Ecto neural progenitor cell (in vitro differentiated cells): ENCODE results near the gene LYG1.
A peak's percentile ranks its signal among the peaks of the same experiment; 100 is the strongest.
"Not testable (repeated sequence)": the region's sequence is repeated elsewhere in the genome, so short reads cannot be mapped to it uniquely, and the experiment has no call there.

Experiments used
- DNase-seq: peaks from one replicate; pipeline ENCODE4 v3.0.0-alpha.2; 2018; ENCODE audit warnings: low spot score

The LYG1 gene

DNA sequence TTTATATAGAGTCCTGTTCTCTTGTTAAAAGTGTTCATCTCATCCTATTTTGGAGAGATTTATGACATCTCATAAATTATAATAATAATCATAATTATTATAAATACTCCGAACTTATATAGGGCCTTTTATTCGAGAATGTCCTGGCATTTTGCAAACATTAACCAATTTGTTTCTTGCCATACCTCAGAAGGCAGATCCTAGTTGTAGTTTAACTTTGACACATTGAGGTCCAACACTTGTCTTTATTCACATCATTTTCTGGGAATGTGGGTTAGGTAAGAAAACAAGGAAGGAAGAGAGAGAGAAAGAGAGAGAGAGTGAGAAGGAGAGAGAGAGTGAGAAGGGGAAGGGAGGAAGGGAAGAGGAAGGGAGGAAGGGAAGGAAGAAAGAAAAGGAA, at the start of gene LYG1:
Gene LYG1, minus strand, starts transcription at position 101 of the 400 bp plus-strand sequence. CDS start 5,527 bp downstream, outside the sequence.
- not testable (repeated sequence) for DNase-seq

DNA sequence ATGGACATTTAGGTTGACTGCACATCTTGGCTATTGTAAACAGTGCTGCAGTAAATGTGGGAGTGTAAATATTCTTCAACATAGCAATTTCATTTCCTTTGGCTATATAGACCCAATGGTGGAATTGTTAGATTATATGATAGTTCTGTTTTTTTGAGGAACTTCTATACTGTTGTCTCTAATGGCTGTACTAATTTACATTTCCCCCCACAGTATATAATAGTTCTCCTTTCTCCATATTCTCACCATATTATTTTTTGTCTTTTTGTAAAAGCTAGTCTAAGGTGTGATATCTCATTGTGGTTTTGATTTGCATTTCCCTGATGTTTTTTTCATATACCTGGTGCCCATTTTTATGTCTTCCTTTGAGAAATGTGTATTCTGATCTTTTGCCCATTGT, 49.2 kb upstream of the LYG1 start:
- DNase-seq: no peak

DNA sequence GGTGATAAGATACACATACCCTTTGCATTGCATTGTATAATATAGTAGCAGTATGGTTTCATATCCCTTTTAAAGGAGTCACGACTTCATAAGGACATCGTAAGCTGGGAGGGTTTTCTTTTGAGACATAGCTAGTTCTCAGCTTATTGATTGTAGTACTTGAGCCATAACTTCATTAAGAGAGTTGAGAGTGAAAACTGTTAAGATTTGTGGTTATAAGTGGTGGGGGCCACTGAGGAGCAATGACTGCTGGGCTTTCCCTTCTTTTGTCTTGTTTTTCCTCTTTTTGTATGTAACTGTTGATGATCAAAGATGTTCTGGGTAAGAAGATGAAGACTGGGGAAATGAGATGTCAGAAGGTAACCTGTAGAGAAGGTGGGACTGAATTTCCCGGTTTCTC, 47.2 kb upstream of the LYG1 start:
- no peak for DNase-seq

DNA sequence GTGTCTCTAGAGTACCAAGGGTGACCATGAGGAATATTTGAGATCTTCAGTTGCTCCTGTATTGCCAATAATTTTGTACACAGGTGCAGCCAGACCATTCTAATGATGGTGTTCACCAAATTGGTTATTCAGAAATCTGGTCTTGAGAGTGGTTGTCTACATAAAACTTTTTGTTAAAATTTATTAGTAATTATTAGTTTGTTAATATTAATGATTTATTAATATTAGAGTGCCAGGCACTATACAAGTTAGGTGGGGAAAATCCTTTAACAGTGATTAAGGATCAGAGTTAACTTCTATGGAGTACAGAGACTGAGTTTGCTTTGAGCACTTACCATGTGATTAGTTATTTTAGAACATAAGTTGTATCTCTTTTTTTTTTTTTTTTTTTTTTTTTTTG, 45.2 kb upstream of the LYG1 start:
- DNase-seq: no peak

DNA sequence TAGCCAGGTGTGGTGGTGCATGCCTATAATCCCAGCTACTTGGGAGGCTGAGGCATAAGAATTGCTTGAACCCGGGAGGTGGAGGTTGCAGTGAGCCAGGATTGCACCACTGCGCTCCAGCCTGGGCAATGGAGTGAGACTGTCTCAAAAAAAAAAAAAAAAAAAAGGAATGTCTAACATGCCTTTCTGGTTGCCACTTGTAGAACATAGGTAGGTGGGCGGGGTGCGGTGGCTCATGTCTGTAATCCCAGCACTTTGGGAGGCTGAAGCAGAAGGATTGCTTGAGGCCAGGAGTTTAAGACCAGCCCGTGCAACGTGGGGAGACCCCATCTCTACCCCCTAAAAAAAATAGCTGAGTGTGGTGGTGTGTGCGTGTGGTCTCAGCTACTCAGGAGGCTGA, 44.4 kb upstream of the LYG1 start:
- not testable (repeated sequence) for DNase-seq

DNA sequence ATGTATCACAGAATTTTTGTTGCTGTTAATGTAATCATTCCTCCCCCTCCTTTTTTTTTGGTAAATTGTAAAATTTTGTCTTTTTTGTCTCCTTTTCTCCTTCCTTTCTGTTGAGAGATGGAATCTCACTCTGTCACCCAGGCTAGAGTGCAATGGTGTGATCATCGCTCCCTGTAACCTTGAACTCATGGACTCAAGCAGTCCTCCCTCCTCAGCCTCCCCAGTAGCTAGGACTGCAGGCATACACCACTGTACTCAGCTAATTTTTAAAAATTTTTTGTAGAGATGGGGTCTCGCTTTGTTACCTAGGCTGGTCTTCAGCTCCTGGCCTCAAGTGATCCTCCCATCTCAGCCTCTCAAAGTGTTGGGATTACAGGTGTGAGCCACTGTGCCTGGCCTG, 41.5 kb upstream of the LYG1 start:
- no peak for DNase-seq

DNA sequence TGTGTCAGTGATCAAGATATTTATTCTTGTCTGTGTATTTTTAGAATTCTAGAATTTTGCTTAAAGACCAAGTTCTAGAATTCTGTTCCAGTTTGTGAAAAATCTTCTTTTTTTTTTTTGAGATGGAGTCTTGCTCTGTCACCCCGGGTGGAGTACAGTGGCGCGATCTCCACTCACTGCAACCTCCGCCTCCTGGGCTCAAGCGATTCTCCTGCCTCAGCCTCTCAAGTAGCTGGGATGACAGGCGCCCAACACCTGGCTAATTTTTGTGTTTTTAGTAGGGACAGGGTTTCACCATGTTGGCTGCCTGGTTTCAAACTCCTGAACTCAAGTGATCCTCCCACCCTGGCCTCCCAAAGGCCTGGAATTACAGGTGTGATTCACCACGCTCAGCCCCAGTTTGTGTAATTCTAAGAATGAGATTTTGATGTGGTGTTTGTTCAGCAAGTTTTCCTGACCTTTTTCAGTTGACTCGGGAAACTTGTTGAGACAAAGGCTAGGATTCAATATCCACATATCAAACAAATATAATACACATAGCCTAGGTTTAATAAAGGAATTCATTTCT, 39.8 kb upstream of the LYG1 start:
- DNase-seq: no peak

DNA sequence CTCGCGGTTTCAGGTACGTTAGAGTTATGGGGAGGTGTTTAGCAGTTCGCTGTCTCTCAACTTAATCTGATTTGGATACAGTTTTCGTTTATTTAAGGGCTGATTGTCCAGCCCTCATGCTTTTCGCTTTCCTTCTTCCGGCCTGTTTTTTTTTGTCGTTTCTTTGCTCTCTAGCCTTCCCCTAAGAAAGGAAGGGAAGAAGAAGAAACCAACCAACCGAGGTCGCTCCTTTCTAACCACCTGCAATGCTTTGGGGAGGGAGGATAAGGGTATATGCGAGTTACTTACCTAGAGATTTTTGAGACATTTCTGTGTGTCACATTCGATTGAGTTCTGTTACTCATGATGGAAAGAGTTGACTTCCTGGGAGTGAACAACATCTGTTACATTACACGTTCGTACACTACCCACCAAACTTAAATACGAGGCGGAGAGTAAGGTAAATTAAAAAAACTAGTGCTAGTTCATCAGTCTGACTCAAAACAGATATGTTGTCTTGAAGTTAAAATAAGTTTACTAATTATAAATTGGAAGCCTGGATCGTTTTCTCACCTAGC, 37.1 kb upstream of the LYG1 start:
- no peak for DNase-seq

DNA sequence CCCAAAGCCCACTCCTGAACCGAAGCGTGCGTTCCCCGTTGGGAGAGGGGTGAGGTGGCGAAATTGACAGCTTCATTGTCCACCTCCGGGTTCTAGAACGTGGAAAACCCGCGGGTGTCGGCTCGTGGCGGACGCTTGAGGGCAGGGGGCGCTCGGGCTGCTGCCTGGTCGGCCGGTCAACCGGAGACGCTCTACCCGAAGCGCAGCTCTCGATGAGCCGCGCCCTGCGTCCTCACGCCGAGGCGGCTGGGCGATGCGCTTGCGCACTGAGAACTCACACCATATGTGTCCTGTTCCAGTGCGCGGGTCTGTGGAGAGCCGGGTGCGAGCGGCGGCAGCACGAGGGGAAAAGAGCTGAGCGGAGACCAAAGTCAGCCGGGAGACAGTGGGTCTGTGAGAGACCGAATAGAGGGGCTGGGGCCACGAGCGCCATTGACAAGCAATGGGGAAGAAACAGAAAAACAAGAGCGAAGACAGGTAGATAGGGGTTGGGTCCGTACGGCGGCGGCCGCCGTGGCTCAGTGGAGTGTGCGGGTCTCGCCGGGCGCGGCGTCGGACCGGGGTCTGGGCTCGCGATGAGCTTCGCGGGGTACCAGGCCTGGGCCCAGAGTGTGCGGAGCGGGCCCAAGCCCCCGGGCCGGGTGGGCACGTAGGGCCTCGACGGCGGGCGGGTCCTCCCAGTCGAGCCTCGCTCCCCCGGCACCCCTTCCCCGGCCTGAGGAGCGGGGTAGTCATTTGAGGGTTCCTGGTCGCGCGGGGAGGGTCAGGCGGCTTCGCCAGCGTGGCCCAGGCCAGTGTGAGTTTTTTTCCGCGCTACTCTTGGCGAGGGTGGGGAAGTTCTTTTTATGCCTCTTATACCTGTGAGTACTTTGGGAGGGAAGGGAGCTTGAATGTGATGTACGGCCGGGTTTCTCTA, 36.4 kb upstream of the LYG1 start, which contains the start of gene EIF5B:
Gene EIF5B, plus strand, starts transcription at position 277 of the 916 bp plus-strand sequence. Its CDS starts 166 bp downstream, at position 443.
- DNase-seq: peak; percentile 96

DNA sequence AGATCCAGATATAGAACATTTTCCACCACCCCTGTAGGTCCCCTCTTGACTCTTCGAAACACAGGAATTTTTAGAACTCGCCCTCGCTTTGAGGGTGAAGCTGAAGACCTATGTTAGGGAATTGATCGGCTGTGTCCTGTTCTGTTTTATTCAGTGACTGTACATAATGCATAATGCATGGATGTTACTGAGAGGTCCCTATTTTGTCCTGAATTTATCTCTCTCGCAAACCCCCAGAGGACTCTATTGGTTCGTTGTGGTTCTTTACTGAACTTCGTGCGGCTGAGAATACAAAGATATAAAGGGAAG, 35.8 kb upstream of the LYG1 start:
- no peak for DNase-seq

DNA sequence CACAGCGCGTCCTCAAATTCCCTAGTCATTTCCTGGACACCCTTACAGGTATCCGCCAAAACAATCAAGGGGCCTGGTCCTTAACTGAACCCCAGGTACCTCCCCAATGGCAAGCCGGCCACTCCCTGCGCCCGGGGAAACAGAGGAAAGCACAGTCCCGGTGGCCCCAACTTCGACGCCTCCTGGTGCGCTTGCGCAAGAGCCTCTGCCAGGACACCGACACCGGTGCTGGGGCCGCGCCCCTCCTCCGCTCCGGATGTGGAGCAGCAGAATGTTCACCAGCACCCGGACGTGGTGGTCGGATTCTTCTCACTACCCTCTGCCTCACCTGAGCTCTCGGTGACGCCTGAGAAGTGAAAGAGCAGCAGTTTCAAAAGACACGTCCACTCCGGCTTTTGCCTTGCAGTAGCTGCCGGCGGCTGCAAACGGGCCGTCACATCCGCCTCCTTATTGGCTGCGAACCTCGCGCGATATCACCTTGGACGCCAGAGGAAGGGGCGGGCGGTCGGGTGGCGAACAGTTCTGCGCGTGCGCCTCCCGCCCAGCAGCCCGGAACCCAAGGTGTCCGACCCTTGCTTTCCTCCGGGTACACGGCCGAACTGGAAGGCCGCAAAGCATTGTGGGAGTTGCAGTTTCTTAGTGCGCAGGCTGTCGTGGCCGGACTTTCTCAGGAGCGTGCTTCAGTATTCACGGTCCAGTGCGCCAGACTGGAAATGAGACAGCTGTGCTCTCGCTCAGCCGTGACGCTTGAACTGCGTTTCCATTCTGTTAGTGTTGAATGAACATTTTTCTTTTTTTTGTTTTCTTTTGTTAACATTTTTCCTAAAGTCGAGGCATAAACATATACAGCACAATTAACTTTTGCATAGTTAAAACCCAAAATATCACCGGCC, 35.2 kb upstream of the LYG1 start, which contains the start of gene TXNDC9:
Gene TXNDC9, minus strand, starts transcription at position 423 of the 893 bp plus-strand sequence. CDS start 3,123 bp downstream, outside the sequence.
- peak; percentile 98 for DNase-seq

DNA sequence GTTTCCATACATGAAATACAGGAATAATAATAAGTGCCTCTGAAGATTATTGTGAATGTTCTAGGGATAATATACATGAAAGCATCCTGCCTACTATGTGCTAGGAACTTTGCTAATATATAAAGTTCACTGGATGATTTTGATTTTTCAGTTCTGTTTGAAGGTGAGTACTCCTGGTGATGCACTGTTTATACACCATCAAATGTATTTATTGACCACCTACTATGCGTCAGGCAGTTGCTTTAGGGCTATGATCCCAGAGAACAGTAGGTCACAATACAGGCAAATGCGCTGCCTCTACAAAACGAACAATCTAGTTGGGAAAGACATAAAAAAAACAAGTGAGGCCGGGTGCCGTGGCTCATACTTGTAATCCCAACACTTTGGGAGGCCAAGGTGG, 24.4 kb upstream of the LYG1 start:
- no peak for DNase-seq

DNA sequence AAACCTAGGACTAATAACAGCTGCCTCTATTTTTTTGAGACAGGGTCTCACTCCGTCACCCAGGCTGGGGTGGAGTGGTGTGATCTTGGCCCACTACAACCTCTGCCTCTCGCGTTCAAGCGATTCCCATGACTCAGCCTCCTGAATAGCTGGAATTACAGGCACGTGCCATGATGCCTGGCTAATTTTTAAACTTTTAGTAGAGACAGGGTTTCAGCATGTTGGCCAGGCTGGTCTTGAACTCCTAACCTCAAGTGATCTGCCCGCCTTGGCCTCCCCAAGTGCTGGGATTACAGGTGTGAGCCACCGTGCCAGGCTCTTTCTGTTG, 16.8 kb upstream of the LYG1 start:
- DNase-seq: not testable (repeated sequence)

DNA sequence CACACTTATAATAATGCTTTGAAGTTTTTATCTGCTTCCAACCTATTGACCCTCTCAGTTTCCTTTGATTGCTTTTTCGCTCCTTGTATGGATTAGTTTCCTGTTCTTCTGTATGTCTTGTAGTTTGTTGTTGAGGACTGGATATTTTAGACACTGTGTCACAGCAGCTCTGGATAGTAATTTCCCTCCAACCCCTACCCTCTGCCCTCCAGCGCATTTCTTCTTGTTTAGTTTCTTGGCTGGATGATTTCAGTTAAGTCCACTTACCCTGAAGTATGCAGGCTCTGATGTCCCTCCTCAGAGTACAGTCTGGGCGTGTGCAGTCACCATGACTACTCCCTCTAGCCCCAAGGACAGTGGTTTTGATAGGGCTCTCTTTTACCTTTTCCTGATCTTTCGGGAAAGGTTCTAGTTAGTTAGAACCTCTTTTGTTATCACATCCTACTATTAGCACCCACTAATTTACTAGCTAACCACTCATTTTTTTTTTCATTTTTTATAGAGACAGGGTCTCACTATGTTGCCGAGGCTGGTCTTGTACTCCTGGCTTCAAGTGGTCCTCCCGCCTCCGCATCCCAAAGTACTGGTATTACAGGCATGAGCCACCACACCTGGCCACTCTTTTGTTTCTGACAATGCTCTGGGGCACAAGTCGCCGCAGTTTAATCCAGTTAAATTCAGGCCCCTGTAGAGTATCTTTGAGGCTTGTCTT, 16.3 kb upstream of the LYG1 start:
- DNase-seq: no peak

DNA sequence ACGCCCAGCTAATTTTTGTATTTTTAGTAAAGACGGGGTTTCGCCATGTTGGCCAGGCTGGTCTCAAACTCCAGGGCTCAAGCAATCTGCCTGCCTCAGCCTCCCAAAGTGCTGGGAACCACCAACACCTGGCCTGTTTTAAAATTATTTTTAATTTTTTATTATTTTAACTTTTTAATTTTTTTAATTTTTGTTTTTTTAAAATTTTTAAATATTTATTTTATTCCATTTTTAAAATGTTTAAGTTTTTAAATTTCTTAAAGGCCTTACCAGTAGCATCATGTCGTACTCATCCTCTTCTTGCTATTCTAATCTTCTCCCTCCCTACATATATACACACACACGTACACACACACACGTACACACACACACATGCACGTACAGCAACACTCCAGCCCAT, 1.4 kb downstream of the LYG1 start:
- no peak for DNase-seq

DNA sequence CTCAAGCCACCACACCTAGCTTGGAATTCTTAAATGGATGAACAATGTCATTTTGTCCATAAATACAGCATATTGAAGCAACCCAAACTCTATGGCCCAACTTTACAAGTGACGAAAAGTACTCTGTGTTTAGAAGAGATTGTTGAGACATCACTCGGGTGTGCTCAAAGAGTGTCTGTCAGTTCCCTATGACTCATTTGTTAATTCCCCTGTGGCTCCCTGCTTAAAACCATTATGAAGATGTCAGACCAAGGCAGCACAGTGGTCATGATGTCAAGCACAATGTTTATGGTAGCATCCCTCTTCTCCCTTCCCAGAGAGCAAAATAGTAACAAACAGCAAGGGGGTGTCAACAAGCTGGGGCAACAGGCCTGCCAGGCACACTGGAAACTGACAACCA, 3.0 kb downstream of the LYG1 start:
- no peak for DNase-seq

DNA sequence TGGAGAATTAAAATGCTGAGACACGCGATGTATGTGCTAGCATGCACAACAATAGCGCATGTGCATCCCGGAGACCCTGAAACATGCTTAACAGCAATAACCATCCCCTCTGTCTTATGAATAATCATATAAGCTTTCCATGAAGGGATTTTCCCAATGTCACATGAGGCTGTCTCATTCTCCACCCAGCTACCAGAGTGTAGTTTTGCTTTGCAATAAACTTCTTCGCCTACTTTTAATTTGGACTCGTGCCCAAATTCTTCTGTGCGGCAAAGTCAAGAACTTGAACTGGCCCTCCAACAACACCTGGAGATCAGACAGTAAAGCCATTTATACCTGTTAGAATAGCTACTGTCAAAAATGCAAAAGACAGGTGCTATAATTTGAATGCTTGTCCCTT, 15.5 kb downstream of the LYG1 start:
- DNase-seq: no peak

DNA sequence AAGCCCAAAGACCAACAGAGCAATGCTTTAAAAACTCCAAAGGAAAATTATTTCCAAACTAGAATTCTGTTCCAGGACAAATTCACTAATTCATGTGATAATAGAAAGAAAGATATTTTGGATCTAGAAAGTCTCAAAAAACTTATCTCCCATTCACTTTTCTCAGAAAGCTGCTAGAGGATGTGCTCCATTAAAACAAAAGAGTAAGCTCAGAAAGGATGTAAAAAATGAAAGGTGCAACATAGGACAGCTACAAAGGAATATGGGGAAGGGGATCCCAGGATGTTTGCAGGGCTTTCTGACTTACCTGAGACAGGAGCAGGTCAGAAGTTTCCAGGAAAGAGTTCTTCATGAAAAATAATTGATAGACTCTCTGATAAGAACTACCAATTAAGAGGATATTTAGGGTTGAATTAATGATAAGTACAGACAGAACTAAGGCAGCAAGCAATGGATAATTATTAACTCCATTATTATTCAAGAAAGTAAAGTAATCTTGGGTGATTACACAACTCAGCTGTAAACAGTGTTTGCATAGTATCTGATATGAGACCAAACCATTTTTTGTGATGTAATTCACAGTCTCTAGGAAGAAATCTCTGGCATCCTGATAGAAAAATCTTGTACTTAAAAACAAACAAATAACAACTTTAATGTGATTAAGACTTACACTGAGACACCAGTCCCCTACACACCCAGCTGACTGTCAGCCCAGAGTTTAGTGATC, 20.9 kb downstream of the LYG1 start:
- DNase-seq: no peak

DNA sequence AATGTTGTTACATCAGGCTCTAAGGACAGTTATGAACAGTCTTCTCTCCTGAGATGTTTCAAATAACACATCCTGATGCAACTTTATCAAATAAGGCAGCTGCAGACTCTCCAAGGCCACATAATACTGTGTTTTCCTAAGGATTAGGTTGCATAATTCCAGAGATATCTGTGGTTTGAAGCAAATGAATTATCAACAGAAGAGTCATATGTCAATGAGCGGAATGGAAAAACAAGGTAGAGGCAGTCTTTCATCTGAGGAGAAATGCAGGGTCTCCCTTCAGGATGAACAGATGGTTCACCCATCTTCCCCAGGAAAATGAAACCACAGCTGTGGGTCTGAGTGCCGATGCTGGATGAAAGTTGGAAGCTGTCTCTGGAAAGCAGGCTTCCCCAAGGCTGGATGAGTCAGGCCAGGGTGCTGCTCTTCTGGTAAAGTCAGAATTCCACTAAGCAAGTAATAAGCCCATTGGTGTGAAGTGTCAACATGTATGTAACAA, 22.2 kb downstream of the LYG1 start:
- DNase-seq: no peak

DNA sequence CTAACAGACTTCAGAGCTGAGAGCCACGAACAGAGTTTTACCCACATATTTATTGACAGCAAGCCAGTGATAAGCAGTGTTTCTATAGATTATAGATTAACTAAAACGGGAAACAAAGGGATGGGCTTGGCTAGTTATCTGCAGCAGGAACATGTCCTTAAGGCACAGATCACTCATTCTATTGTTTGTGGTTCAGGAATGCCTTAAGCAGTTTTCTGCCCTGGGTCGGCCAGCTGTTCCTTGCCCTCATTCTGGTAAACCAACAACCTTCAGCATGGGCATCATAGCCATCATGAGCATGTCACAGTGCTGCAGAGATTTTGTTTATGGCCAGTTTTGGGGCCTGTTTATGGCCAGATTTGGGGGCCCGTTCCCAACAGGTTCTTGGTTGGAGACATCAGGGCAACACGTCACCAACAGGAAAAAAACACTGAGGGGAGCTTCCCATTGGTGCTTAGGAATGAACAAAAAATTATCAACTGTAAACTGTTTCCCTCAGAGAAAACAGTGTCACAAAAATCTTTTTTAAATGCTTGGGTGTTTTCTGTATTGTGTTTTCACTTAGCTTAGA, 22.7 kb downstream of the LYG1 start:
- not testable (repeated sequence) for DNase-seq
